Medulla oblongata (tissue), 1 donor: ENCODE measurements around the gene TRMT44.
"Not testable (repeated sequence)": the region's sequence is repeated elsewhere in the genome, so short reads cannot be mapped to it uniquely, and the experiment has no call there.

Source experiments
- DNase-seq: peaks from one replicate; pipeline ENCODE4 v3.0.0-alpha.2; 2015; ENCODE audit errors: extremely low spot score

TRMT44 gene

DNA sequence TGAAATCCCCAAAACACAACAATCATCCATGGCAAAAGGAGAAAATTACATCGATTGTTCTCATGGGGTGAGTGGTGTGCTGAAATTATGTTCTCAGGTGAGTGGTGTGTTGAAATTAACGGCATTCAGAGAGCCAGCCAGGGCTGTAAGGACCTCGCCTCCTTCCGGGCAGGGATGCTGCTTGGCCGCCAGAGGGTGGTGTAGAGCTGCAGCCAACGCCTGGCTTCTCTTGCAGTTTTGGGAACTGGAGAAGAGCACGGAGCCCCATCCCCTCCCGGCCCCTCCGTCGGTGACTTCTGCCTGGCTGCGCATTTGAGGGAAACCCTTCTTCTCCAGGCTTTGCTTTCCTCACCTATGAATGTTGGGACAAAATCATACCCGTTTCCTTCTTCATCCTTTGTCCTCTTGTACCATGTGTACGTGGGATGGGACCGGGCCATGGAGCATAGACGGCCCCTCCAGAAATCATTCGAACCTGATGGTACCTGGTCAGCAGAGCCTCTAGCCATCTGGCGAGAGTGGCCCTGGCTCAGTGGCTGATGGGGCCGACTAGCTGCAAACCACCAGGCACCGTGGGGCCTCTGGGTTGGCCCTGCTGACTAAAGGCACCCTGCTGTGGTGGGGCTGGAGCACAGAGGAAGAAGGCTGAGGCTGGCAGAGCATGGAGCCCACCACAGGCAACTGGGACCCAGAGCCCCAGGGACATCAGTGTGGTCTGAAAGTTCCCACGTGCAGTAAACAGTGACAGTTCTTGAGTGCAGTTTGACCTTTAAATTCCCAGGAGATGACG, 28.4 kb downstream of the TRMT44 start:
- peak; percentile 54 for DNase-seq

DNA sequence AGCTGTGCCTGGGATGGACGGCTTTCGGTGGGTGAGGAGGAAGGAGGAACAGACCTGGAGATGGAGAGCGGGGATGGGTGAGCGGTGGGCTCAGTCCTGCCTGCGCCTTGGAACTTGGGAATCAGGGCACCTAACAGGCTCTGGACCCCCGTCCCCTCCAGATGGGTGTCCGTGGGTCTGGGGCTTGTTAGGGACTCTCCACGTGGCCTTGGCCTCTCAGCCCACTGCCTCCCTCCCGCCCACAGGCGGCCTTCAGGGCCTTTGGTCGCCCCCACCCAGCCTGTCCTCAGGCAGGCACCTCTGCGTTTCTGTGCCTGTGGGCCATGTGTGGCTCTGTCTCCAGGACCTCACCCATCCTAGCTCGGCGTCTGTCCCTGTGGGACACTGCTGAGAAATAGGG, 29.0 kb downstream of the TRMT44 start:
- no peak for DNase-seq

DNA sequence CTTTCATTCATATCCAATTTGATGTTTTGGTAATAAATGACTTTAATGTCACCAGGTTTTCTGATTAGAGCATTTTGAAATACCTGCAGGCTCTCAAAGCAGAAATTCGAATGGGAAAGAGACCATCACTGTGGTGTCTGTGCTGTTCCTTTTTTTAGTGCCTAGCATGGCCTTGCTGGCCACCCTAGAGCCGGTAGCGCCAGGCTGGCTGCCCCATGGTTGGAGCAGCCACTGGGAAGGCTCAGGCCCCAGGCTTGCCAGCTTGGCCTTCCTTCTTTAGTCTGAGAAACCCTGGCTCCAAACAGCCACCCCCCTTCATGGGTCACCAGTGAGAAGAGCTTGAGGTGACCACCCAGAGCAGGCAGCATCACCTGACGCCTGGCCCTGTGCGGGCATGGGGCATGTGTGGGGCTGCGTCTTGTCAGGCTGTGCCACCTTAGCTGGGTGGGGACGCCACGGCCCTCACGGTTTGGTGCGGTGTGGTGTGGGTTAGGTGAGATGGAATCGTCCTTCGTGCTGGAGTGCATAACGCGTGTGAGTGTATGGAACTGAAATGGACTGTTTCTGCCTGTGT, 30.0 kb downstream of the TRMT44 start:
- peak; percentile 27 for DNase-seq

DNA sequence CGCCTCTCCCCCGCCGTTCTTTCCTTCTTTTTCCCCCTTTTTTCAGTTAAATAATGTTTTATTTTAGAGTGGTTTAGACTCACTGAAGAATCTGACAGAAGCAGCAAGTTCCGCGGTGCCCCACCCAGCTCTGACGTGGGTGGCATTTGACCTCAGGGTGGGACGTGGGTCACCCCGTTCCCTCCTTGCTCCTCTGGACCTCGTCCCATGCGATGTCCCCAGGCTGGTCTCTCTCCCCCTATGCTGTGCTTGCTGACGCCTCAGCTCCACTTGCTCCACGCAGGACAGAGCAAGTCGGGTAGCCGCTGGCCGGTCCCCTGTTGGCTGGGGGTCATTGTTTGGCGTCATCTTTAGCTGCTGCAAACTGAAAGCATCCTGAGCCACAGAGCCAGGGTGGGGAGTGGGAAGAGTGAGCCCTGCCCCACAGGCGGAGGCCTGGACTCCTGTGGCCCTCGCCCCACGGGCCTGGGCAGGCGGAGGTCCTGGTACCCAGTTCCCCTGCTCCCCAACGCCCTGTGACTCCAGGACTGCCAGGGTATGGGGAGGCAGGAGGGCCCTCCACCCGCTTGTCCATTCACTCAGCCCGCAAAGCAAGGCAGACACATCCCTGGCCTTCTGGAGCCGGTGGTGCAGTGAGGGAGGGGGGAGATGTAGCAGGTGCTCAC, 30.8 kb downstream of the TRMT44 start:
- no peak for DNase-seq

DNA sequence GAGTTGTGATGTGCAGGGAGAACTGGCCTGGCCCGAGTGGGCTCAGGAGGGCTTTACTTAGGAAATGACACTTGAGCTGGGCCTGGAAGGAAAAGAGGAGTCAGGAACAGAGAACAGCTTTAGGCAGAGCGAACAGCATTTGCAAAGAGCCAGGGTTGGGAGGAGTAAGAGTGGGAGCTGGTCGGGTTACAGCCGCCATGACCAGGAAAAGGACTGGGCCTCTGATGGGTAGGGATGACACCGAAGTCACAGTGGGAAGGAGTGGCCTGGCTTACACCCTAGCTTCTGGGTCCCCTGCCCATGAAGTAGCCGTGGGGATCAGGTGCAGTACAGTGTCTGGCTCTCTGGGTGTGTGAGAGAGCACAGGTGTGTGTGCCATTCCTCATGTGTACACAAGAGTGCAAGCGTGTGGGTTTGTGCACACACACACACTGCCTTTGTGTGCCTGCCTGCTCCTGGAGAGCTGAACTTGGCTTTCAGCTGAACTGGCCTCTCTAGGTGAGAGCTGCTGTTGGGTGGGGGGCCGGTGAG, 31.6 kb downstream of the TRMT44 start:
- no peak for DNase-seq

DNA sequence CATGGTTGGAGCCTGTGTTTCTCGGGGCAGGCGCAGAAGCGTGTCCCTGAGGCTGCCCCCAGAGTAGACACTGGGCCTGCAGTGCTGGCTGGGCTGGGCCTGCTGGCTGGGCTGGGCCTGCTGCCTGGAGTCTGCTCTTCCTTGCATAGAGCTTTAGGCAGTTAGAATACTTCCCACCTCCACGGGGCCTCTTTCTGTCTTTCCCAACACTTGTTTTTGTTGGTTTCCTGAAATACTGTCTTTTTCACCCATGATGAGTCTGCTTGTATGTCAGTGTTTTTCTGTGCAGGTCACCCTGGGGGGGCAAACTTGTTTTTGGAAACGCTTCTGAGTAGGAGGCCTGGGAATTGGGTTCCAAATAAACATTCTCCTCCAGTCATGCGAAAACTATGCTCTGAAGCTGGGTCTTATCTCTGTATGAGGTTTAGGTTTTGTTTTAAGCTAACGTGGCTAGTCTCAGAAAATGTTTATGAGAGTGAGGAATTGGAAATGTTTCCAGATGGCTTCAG, 32.2 kb downstream of the TRMT44 start:
- DNase-seq = peak; percentile 33

DNA sequence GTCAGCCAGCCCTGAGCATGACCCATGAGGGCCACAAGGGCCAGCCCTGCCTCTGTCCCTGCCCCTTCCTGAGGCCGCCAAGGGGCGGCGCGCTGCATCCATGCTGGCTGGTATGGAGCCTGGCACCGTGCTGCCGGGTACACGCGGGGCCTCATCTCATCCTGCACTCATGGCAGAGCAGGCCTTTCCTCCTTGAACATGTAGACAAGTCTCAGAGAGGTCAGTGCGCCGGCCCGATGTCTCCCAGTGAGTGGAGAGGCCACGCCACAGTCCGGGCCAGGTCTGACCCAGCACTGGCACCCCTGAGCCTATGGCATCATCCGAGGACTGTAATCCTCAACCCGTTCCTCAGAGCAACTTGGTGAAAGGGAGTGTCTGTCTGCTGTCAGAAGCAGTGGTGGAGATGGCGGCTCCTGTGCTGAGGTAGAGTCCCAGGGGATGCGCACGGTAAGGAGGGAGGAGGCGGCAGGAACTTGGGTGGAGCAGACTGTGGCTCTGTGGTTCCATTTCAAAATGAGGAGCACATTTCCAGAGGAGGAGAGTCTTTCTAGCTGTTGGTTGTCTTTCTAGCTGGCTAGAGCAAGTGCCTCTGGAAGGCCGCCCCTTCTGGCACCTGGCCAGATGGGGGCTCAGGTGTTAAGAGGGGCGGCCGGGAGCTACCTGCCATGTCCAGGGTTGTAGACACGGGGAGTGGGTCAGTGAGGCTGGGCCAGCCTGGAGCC, 32.8 kb downstream of the TRMT44 start:
- DNase-seq = no peak

DNA sequence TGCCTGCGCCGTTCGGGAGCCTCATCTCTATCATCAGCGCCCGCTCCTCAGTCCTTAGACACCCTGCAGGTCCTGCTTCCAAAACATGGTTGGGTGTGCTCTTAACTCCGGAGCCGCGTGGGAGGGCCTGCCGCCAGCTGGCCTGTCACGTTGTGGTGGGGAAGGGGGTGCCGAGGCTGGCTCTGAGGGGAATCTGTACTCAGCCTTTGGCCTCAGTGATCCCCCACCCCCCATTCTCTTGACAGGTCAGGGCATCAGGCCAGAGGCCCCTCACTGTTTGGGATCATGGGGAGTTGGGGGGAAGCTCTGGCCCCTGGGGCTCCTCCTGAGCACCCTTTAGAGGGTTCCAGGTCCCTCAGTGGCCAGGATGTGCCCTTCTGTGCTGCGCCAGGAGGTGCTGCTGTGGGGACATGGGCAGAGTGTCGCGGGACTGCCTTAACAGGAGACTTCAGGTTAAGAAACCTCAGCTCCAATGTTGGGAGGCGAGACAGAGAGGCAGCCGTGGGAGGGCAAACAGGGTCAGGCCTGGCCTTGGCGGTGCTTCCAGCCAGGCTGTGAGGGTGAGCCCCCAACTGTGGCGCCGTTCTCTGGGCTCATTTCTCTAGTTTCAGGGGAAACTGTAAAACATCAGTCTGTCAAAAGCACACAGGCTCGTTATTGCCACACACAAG, 33.5 kb downstream of the TRMT44 start:
- DNase-seq = no peak

DNA sequence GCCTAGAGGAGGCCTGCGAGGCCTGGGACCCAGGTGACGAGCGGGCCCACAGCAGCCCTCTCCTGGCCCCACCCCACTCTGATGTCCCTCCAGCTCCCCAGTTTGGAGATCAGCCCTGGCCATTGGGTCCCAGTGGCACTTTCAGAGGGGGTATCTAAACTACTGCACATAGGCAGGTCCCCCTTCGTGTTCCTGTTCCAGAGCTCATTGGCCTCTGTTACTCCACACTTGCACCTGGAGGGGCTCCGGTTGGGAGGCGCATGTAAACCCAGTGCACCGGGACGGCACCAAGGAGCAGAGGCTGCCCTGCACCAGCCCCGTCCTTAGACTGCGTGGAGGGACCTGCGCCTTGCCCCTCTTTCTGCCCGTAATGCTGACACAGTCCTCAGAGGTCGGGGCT, 34.3 kb downstream of the TRMT44 start:
- no peak for DNase-seq

DNA sequence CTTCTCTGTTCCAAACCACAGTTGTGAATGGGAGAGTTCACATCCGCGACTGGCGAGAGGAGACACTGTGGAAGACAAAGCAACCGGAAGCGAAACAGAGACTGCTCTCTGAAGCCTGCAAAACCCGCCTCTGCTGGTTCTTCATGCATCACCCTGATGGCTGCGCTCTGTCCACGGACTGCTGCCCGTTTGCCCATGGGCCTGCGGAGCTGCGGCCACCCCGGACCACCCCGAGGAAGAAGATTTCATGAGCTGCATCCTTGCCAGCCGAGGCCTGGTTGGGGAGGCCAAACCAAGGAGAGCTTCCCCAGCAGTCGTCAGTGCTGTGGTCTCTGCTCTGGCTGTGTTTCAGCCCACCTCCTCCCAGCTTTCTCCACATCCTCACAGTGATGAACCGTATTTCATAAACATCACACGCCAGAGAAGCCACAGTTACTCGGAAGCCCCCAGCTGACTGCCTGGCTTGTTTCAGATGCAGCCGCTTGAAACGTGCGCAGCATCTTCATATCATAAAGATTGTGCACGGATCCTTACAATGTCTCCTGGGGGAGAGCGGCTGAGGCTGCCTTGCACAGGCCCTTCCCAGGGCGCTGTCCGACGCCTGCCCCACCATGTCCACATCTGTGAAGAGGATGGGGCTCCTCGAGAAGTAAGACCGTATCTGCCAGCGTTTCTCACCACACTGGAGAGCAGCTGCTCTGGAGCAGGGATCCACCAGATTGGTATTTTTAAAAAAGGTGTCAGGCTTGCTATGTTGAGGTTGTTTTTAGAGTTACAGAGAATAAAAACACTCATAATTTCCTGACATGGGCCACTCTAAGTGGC, 35.4 kb downstream of the TRMT44 start:
- DNase-seq = no peak

DNA sequence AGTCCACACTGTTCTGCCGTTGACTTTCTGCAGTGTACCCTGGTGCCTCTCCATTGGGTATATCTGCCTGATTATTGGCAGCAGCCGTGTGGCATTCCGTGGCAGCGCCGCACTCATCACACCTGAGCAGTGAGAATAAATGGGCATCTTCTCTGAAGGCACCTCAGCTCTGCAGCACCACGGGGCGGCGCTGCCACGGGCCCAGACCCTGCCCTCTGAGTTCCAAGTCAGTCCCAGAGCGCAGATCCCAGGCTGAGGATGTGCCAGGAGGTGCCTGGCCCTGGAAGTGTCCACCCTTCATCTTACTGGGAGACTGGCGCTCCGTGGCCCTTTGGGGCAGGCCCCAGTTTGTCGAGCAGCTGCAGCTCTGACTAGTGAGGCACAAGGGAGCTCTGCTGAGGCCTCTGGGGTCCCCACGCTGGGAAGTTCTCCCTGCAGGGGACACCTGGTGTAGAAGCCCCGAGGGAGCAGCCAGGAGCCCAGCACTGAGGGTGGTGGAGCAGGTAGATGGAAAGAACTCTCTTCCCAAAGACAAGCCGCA, 36.6 kb downstream of the TRMT44 start:
- no peak for DNase-seq

DNA sequence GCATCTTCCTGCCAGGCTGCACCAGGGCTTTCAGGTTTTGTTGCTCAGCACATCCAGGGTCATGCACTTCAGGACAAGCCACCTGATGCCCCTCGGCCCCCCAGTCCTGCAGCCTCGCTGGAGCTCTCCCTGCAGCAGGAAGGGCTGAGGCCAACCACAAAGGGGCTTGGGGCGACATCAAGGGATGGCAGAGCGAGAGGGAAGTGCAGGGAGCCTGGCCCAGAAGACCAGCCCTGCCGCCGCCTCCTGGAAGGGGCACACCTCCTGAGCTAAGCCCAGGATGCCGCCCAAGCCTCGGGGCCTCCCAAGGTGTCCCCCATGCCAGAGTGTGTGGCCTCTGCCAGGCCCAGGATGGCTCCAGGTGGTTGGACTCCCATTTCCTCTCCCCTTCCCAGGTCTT, 37.1 kb downstream of the TRMT44 start:
- no peak for DNase-seq

DNA sequence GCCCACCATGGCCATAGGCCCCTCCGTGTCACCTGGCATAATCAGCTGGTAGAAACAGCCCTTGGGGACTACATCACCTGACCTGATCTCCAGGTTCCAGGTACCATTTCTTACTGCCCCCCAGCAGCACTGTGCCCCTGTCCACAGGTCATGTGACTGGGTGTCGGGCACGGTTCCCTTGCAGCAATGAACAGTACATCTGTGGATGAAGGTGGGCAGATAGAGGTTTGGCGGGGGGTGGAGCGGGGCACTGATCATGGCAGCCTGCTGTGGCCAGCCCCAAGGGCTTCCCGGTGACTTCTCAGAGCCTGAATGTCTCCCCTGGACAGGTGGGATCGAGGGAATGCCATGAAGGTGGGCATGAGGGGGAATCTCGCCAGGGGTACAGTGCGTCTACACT, 37.8 kb downstream of the TRMT44 start:
- DNase-seq = no peak

DNA sequence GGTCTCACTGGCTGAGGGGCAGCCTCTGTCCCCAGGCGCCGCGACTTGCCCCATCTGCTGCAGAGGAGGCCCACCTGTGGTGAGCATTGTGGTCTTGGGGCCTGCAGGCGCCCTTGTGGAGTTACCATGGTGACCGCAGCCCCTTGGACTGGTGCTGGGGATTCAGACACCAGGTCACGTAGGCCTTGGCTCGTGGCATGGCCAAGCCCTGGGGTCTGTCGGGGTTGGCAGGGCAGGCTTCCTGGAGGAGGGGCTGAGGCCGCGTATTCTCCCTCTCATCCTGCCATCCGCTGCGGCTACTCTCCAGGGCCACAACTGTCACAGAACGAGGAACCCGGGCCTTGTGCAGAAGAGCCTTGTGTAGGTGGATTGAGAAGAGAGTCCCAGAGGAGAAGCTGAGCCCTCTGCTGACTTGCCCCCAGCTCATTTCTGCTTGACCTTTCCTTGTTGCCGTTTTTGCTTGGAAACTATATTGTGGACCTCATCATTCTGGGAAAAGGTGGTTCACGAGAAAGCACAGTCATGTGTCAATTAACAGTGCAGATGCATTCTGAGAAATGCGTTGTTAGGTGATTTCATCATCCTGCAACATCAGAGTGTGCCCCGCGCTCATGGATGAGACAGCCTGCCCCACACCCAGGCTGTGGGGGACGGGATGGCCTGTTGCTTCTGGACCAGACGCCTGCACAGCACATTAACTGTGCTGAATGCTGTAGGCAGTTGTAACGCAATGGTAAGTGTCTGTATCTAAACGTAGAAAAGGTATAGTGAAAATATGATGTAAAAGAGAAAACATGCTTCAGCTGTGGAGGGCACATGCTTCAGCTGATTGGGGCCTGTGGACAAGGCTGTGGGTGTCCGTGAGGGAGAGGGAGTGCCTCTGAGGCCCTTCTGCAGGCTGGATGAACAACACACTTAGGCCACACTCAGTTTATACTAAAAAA, 38.5 kb downstream of the TRMT44 start:
- no peak for DNase-seq

DNA sequence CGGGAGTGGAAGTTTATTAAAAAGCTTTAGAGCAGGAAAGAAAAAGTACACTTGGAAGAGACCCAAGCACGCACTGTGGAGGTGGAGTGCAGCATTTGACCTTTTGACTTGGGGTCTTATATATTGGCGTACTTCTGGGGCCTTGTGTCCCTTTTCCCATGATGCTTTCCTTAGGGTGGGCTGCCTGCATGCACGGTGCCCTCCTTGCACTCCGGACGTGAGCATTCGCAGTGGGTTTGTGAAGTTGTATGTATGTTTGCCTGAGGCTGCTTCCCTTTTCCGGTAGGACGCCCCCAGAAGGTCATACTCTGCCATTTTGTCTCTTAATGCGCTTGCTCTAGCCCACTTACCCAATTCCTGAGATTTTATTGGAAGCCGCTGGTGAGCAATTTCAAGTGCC, 39.6 kb downstream of the TRMT44 start:
- no peak for DNase-seq

DNA sequence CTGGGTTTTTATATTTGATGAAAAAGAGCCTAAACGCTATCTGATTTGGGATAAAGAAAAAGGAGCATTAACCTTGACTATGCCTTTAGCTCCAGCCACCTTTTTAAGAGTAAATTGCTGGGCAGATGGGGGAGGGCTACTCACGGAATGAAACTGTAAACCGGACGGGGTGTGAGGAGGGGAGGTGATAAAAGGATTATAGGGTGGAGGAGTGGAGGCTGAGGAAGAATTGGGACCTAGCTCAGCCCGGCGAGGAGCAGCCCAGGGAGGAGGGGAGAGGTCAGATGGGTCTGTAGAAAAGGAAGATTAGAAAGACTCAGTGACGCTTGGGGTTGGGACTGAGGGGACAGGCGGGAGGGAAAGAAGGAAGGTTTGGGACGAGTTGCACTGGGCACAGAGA, 46.1 kb downstream of the TRMT44 start:
- not testable (repeated sequence) for DNase-seq

DNA sequence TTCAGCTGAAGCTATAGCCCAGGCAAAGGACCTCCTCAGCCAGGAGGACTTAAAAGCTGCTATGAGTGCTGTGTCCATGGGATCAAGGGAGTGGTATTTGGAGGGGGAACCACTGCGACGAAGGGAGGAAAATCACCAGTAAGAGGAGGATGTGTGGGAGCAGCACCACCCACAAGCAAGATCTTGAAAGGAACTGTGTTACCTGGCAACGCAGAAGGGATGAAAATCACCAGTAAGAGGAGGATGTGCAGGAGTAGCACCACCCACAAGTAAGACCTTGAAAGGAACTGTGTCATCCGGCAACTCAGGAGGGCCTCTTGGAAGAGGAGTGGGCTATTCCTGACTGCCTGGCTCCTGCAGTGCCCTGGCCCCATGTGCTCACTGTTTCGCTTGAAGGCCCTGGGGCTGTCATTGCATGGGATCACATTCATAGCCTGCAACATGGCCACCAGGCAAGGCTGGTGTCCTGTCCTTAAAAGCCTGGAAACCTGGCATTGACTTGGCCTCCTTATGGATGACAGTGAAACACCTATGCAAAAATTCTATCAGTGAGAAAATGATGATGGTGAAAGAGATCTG, 48.3 kb downstream of the TRMT44 start:
- no peak for DNase-seq

DNA sequence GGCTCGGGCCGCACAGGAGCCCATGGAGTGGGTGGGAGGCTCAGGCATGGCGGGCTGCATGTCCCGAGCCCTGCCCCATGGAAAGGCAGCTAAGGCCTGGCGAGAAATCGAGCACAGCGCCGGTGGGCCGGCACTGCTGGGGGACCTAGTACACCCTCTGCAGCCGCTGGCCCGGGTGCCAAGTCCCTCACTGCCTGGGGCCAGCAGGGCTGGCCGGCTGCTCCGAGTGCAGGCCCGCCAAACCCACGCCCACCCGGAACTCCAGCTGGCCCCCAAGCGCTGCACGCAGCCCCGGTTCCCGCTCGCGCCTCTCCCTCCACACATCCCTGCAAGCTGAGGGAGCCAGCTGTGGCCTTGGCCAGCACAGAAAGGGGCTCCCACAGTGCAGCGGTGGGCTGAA, 50.9 kb downstream of the TRMT44 start:
- not testable (repeated sequence) for DNase-seq

DNA sequence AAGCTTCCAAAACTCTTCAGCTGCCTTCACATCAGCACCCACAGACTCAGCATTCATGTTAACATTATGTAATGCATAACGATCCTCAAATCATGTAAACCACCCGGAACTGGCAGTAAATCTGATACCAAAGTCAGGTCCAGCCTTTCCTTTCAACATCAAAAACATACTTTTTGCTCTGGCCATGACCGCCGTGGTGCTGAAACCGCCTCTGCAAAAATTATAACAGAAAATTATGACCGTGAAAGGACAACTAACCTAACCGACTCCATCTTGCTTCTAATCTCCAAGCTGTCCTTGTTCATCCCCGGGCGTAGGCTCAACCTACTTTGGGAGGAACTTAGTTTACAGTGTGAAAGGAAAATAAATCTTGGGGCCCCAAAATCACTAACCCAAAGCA, 51.6 kb downstream of the TRMT44 start:
- no peak for DNase-seq
